Lower lobe of right lung (tissue), 2 donors: ENCODE data around the gene NDUFV2. TPM values are rescaled to one million over a fixed set of nuclear protein-coding genes. Genes with fewer than 3 reads are reported as not detected.
"Not testable (repeated sequence)": the region's sequence is repeated elsewhere in the genome, so short reads cannot be mapped to it uniquely, and the experiment has no call there.

Experiments
- ATAC-seq, 2 donors: fragments of 200-7000 bp; cut with Tn5 transposase; one replicate each; pipeline ENCODE4 v1.9.1; 2020 to 2022; ENCODE audit warnings: mild to moderate bottlenecking in 2 of 2, moderate library complexity in 2 of 2
- DNase-seq: peaks from one replicate; pipeline ENCODE4 v3.0.0-alpha.2; 2020
- H3K27ac ChIP-seq: fragments of 200-600 bp; one replicate; pipeline ENCODE4 v1.8.0; 2022
- H3K27me3 ChIP-seq: fragments of 200-600 bp; one replicate; pipeline ENCODE4 v1.8.0; 2022; ENCODE audit warnings: low read depth
- H3K36me3 ChIP-seq: fragments of 200-600 bp; one replicate; pipeline ENCODE4 v1.8.0; 2022; ENCODE audit warnings: mild to moderate bottlenecking
- H3K4me1 ChIP-seq: fragments of 200-600 bp; one replicate; pipeline ENCODE4 v1.8.0; 2022
- H3K4me3 ChIP-seq: fragments of 200-600 bp; one replicate; pipeline ENCODE4 v1.8.0; 2022; ENCODE audit warnings: mild to moderate bottlenecking
- H3K9me3 ChIP-seq: fragments of 200-600 bp; one replicate; pipeline ENCODE4 v1.8.0; 2022
- intact Hi-C: fragments of 100-400 bp; cut with DNase I; formaldehyde crosslinking; loops from one replicate; pipeline ENCODE4 v1.11.0; 2022
- total RNA-seq: library from RNA; stranded (reverse); fragmentation: NEBNext Ultra II Directional; extraction: Animal tissue kit (Norgen Biotek cat#: 25700); gene quantifications from one replicate; pipeline ENCODE4 v1.2.1, GENCODE V29; 2021
- TF ChIP-seq, protein P1 (sequence below): fragments of 200-600 bp; IDR thresholded peaks from one replicate; pipeline ENCODE4 v1.8.0; 2022; ENCODE audit warnings: antibody characterized with exemption, mild to moderate bottlenecking
- donor health status: DM: no; HTN: yes; CAD: no; lungs with severe emphysema.

Gene NDUFV2
- total RNA-seq, 1 donor from 2014 or later, result 108 TPM

DNA sequence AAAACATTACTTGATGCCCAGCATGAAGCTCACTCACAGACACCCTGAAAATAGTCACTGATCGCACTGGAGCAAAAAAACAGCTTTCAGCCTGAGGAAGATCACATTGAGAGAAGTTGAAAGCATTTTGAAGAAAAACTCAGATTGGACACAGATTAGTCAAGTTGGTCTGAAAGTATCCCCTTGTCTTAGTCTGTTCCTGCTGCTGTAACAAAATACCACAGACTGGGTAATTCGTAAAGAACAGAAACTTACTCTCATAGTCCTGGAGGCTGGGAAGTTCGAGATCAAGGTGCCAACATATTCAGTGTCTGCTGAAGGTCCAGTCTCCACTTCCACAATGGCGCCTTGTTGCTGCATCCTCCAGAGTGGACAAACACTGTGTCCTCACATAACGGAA lies 14.2 kb upstream of the NDUFV2 start:
- TF ChIP-seq, protein P1, sequence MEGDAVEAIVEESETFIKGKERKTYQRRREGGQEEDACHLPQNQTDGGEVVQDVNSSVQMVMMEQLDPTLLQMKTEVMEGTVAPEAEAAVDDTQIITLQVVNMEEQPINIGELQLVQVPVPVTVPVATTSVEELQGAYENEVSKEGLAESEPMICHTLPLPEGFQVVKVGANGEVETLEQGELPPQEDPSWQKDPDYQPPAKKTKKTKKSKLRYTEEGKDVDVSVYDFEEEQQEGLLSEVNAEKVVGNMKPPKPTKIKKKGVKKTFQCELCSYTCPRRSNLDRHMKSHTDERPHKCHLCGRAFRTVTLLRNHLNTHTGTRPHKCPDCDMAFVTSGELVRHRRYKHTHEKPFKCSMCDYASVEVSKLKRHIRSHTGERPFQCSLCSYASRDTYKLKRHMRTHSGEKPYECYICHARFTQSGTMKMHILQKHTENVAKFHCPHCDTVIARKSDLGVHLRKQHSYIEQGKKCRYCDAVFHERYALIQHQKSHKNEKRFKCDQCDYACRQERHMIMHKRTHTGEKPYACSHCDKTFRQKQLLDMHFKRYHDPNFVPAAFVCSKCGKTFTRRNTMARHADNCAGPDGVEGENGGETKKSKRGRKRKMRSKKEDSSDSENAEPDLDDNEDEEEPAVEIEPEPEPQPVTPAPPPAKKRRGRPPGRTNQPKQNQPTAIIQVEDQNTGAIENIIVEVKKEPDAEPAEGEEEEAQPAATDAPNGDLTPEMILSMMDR, result no peak
- intact Hi-C loops, result no loop called here
- no peak overlapping the region for H3K27ac ChIP-seq
- ATAC-seq (no peak), DNase-seq (no peak)
- H3K27me3 ChIP-seq, result no peaks in the 10 kb centered on the region
- H3K4me1 ChIP-seq, result peaks cover 13% of the 10 kb centered on the region
- H3K36me3 ChIP-seq, result no peaks in the 10 kb centered on the region
- no peak overlapping the region for H3K4me3 ChIP-seq
- no peaks in the 10 kb centered on the region for H3K9me3 ChIP-seq

DNA sequence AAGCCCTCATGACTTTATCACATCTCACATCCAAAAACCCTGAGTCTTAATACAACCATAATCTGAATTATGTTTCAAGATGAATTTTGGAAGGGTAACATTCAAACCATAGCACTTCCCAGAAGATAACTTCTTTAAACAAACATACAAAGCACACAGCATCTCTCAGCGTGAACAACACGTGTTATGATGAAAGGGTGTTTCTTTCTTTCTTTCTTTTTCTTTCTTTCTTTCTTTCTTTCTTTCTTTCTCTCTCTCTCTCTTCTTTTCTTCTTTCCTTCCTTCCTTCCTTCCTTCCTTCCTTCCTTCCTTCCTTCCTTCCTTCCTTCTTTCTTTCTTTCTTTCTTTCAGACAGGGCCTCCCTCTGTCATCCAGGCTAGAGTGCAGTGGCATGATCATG lies 13.8 kb upstream of the NDUFV2 start:
- H3K4me1 ChIP-seq, DNase-seq, ATAC-seq, intact Hi-C loops, H3K9me3 ChIP-seq, H3K36me3 ChIP-seq, H3K27ac ChIP-seq, H3K27me3 ChIP-seq, H3K4me3 ChIP-seq: not testable (repeated sequence)

DNA sequence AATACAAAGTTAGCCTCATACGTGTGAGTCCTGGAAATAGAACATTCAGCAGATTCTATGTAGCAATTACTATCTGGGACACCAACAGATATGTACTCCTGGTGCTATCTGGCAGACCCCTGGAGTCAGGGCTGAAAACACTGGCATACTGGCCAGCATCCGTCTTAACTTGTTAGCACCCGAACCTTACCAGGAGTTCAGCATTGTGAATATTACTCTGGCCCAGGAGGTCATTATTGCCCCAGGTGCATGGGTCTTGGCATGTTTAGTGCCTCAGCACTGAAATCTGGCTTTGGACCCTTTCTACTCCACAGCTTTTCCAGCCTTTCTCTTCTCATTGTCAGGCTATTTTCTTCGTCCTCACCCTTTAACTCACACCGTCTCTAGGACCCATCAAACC lies 11.9 kb upstream of the NDUFV2 start:
- Histone ChIP-seq H3K36me3 (no peaks in the 10 kb centered on the region), H3K27ac (no peak overlapping the region), H3K27me3 (no peaks in the 10 kb centered on the region), H3K4me3 (no peak overlapping the region), H3K4me1 (peaks cover 8% of the 10 kb centered on the region), H3K9me3 (no peaks in the 10 kb centered on the region)
- TF ChIP-seq, protein P1, result no peak
- no peak for DNase-seq
- intact Hi-C loops, result loop anchor here (10.0 kb wide), 1 partner anchor 54 kb away; no protein-coding TSS in a partner anchor
- ATAC-seq, result no peak

DNA sequence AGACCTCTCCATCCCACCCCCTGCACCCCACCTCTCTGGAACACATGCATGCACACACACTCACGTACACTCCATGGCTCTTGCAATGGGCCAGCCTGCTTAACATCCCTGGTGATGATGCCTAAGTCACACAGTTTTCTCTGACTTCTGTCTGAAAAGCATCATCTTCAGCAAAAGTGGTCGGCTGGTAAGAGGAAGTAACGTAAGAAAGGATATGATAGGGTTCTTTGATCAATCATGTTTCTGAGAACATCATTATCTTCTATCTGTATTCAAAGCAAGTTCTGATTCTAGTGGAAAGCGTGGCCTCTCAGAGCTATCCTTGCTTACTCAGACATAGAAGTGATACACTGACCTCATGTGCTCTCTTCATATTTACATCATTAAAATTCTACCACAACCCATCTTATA lies 11.4 kb upstream of the NDUFV2 start:
- ATAC-seq (peak in 1 of 2 donors; percentile 34), DNase-seq (no peak)
- Histone ChIP-seq H3K4me1 (peaks cover 8% of the 10 kb centered on the region), H3K27ac (no peak overlapping the region), H3K9me3 (no peaks in the 10 kb centered on the region), H3K27me3 (no peaks in the 10 kb centered on the region), H3K4me3 (no peak overlapping the region), H3K36me3 (no peaks in the 10 kb centered on the region)
- intact Hi-C loops, result loop anchor here (10.0 kb wide), 1 partner anchor 54 kb away; no protein-coding TSS in a partner anchor
- TF ChIP-seq, protein P1, result no peak

DNA sequence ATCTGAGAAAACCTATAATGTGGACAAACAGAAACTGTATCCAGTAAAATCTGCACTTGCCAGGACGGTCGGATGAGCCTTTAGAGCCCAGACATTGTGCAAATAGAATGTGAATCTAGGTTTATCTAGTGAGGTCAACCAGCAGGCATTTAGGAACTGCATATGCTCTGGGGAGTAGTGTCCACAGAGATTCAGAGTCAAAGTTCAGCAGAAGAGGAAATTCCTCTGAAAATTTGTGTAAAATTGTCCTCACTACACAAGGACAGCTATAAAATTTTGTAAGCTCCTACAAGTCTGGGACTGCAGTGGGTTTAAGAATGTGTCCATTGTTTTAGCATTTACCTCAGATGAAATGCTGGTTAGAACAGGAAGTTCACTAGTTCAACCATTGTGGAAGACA lies 9.8 kb upstream of the NDUFV2 start:
- Histone ChIP-seq H3K27me3 (no peaks in the 10 kb centered on the region), H3K4me1 (peaks cover 8% of the 10 kb centered on the region), H3K27ac (no peak overlapping the region), H3K4me3 (no peak overlapping the region), H3K9me3 (no peaks in the 10 kb centered on the region), H3K36me3 (no peaks in the 10 kb centered on the region)
- intact Hi-C loops, result loop anchor here (10.0 kb wide), 1 partner anchor 52 kb away; no protein-coding TSS in a partner anchor
- DNase-seq, result no peak
- TF ChIP-seq, protein P1, result no peak
- ATAC-seq, result peak; percentile 69 to 80

DNA sequence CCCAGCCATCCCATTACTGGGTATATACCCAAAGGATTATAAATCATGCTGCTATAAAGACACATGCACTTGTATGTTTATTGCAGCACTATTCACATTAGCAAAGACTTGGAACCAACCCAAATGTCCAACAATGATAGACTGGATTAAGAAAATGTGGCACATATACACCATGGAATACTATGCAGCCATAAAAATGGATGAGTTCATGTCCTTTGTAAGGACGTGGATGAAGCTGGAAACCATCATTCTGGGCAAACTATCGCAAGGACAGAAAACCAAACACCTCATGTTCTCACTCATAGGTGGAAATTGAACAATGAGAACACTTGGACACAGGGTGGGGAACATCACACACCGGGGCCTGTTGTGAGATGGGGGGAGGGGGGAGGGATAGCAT lies 9.4 kb upstream of the NDUFV2 start:
- not testable (repeated sequence) for H3K4me1 ChIP-seq, H3K27ac ChIP-seq, H3K36me3 ChIP-seq, H3K27me3 ChIP-seq, H3K9me3 ChIP-seq, DNase-seq, ATAC-seq, H3K4me3 ChIP-seq
- intact Hi-C loops, result loop anchor here (10.0 kb wide), 1 partner anchor 52 kb away; no protein-coding TSS in a partner anchor
